ENCODE results near the gene RNU7-1. TPM values are rescaled to one million over a fixed set of nuclear protein-coding genes. Genes with fewer than 3 reads are reported as not detected.

RNU7-1 gene
- total RNA-seq, 1 donor from 2014 or later: not detected

GRCh38 chr12:6948873-6949594 lies 5.4 kb downstream of the RNU7-1 start:
- intact Hi-C loops (cut with DNase I): loop anchor here (5.0 kb wide), 2 partner anchors 93 to 143 kb away; partner anchors contain the start of gene C1R
- DNase-seq (ENCODE audit: missing footprints): peak; percentile 32
- no peak for ATAC-seq

DNA sequence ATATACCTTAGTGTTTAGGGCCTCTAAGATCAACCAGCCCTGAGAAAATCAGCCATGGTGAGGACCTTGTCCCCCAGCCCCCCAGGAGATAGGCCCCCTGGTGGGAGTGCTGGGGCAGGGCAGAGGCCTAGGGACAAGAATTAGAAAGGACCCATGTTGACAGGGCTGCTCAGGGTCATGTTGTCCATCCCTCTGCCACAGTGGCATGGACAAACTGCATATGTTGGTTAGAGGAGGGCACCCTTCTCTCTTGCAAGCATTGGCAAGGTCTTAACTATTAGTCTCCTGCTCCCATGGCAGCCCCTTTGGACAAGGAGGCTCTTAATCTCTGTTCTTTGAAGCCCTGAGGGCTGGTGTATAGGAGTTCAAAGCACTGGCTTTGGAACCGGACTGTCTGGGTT lies 6.8 kb downstream of the RNU7-1 start:
- intact Hi-C loops (cut with DNase I): no loop called here
- ATAC-seq (no peak), DNase-seq (ENCODE audit: missing footprints) (peak; percentile 22)

- peak; percentile 93 for DNase-seq (ENCODE audit: missing footprints)
Measured at GRCh38 chr12:6950811-6951540, 7.4 kb downstream of the RNU7-1 start, which contains the start of gene PTPN6. Gene PTPN6 (plus strand): TSS chr12:6951356. CDS start chr12:6951513, 157 bp downstream.

DNA sequence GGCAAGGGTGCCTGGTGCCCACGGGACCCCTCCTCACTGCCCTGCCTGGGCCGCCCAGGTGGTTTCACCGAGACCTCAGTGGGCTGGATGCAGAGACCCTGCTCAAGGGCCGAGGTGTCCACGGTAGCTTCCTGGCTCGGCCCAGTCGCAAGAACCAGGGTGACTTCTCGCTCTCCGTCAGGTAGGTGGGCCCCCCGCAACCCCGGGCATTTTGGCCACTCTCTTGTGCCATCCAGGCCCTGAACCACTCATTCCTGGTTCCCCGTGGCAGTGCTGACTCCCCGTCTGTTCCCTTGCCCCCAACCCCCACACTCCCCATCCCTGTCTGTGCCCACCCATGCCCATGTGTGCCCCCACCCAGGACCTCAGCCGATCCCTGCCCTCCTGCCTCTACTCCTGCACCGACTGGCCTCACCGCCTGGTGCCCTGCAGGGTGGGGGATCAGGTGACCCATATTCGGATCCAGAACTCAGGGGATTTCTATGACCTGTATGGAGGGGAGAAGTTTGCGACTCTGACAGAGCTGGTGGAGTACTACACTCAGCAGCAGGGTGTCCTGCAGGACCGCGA lies 8.0 kb downstream of the RNU7-1 start:
- DNase-seq (ENCODE audit: missing footprints): peak; percentile 39
- intact Hi-C loops (cut with DNase I): no loop called here
- no peak for ATAC-seq

More at GRCh38 chr12:6950811-6951540, 7.4 kb downstream of the RNU7-1 start, which contains the start of gene PTPN6:
- peak; percentile 55 for ATAC-seq
- intact Hi-C loops (cut with DNase I): no loop called here

DNA sequence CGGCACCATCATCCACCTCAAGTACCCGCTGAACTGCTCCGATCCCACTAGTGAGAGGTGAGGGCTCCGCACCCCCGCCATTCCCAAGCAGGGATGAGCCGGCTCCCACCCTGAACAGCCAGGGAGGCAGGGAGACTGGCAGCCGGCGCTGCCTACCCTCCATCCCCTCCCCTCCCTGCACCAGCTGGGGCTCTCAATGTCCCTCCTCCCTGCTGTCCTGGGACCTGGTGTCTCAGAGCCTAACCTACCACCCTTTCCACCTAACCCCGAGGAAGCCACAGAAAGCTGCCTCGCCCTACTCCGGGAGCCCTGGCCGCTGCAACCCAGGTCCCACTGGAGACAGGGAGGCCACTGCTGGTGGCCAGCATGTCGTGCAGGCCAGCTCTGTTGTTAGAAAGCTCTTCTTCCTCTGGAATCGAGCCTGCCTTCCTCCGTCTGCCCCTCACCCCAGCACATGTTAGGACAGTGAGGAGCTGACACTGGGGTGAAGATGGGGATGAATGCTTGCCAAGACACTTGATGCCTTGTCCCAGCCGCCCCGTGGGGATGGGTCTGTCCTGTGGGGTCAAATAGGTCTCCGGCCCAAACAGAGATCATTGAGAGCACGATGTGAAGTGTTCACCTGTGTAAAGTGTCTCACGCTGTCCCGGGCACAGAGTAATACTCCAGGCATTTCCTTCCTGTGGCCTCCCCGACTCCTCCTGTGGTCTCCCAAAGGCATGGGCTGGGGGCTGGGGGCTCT lies 8.7 kb downstream of the RNU7-1 start:
- ATAC-seq (no peak), DNase-seq (ENCODE audit: missing footprints) (peak; percentile 65)
- intact Hi-C loops (cut with DNase I): no loop called here

DNA sequence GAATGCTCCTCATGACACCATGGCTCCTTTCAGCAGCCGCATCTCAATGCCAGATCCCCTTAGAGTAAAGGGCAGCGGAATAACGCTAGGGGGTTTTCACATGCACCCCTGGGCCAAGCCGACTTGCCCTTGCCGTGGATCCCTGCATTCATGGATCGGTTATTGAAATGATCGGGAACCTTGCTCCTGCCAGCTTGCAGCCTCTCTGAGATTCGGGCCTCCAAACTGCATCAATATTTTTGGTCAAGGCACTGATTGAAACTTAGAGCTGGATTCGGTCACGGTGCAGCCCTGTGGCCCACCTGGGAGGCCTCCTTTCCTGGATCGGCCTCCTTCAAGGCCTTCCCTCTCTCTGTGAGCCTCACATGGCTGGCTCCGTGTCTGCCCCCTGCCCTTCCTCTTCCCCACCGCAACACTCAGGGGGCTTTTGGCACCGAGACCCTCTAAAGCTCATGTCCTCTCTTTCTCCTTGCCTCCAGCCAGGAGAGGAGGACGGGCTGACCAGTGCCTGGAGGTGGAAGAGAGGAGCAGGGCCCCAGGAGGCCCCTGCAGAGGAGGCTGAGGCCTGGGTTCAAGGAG lies 9.3 kb downstream of the RNU7-1 start:
- intact Hi-C loops (cut with DNase I): no loop called here
- DNase-seq (ENCODE audit: missing footprints) (peak; percentile 31), ATAC-seq (no peak)

- ATAC-seq: peak; percentile 58
- peak; percentile 84 for DNase-seq (ENCODE audit: missing footprints)
- intact Hi-C loops (cut with DNase I): no loop called here
Measured at GRCh38 chr12:6953442-6954315, 10.1 kb downstream of the RNU7-1 start.

GRCh38 chr12:6954316-6955107 lies 10.9 kb downstream of the RNU7-1 start:
- ATAC-seq (no peak), DNase-seq (ENCODE audit: missing footprints) (peak; percentile 37)
- intact Hi-C loops (cut with DNase I): no loop called here

GRCh38 chr12:6955108-6956020 lies 11.7 kb downstream of the RNU7-1 start:
- intact Hi-C loops (cut with DNase I): no loop called here
- no peak for ATAC-seq
- DNase-seq (ENCODE audit: missing footprints): peak; percentile 34

DNA sequence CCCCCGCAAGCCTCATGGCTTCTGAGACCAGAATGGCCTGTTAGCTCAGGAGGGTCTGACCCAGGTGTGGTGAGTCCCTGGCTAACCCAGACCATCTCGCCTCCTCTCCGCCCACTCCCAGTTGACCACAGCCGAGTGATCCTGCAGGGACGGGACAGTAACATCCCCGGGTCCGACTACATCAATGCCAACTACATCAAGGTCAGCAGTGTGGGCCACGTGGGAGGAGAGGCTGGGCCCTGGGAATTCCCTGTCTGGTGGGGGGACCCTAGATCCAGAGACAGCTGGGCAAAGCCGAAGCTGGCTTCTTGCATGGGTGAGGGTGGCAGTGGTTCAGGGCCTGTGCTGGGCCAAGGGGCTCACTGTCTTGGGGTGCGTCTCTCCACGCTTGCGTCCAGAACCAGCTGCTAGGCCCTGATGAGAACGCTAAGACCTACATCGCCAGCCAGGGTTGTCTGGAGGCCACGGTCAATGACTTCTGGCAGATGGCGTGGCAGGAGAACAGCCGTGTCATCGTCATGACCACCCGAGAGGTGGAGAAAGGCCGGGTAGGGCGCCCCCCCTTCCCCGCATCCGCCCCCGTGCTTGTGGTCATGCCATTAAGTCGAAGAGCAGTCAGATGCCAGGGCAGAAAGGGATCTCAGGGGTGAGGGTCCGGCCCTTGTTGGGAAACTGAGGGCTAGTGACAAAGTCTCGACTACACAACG lies 12.6 kb downstream of the RNU7-1 start:
- intact Hi-C loops (cut with DNase I): no loop called here
- ATAC-seq: no peak
- DNase-seq (ENCODE audit: missing footprints): peak; percentile 42

GRCh38 chr12:6957151-6957701 lies 13.6 kb downstream of the RNU7-1 start:
- ATAC-seq (no peak), DNase-seq (ENCODE audit: missing footprints) (peak; percentile 63)
- intact Hi-C loops (cut with DNase I): no loop called here

DNA sequence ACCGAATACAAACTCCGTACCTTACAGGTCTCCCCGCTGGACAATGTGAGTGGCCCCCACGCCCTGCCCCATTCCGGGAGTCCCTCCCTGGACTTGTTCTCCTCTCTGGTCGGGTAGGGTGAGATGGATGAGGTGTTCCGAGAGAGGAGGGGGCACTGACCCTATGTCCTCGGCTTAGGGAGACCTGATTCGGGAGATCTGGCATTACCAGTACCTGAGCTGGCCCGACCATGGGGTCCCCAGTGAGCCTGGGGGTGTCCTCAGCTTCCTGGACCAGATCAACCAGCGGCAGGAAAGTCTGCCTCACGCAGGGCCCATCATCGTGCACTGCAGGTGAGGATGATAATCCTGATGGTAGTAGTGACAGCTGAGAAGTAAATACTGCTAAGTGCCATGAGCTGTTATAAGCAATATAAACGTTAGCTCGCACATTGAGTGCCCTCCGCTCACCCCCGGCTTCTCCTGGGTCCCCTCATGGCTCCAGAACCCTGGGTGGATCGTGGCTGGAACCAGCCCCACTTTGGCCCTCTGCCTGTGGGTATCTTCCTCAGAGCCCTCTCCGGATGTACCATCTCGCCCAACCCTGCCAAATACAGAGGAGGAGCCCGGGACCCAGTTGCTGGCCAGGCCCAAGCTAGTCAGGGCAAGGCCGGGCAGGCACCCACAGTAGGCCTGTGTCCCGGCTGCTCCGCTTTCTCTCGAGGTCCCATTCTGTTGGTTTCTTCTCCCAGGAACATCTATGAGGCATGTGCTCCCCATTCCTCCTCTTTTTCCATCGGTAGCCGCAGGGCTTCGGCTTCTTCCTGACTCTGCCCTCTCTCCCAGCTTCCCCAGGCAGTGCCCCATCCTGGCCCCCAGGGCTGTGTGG lies 14.4 kb downstream of the RNU7-1 start:
- DNase-seq (ENCODE audit: missing footprints) (peak; percentile 60), ATAC-seq (no peak)
- intact Hi-C loops (cut with DNase I): no loop called here

DNA sequence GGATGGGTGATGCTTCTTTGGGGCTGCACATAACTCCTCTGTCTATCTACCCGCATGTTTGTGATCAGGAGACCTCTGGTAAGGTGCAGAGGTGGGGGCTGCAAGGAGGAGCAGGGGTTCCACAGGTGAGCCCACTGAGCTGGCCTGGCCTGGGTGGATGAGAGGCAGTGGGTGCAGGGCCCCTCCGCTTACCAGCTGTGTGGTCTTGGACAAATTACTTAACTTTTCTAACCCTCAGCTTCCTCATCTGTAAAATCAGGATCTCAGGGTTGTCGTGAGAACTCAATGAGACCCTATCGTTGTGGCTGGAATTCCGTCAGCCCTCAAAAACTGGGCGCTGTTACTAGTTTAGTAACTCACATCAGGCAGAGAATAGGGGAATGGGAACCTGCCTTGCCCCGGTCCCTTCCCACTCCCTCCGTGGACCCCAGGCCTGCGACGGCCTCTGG lies 15.0 kb downstream of the RNU7-1 start:
- intact Hi-C loops (cut with DNase I): no loop called here
- DNase-seq (ENCODE audit: missing footprints) (no peak), ATAC-seq (no peak)
